Adrenal gland (tissue), 5 donors: ENCODE results near the gene XPNPEP2.

Source experiments
- POLR2A ChIP-seq, 2 donors: fragments of 450-650 bp; IDR thresholded peaks; one replicate each; pipeline ENCODE4 v1.6.1; 2017; ENCODE audit warnings: antibody characterized with exemption in 2 of 2, mild to moderate bottlenecking in 2 of 2, moderate library complexity in 1 of 2
- TF ChIP-seq, protein P1 (sequence below), 6 experiments: fragments of 450-650 bp in 4 of 6; fragments of 200-600 bp in 2 of 6; sonication (generic) in 1 of 6; IDR thresholded peaks; 1 replicate in 5 of 6; 2 replicates in 1 of 6; pipeline versions ENCODE4 v1.5.1 to v1.8.0; 2016 to 2021; ENCODE audit warnings: antibody characterized with exemption in 6 of 6, mild to moderate bottlenecking in 2 of 6, moderate library complexity in 1 of 6
- donor health status: DM: no; HTN: no; CAD: no.

DNA sequence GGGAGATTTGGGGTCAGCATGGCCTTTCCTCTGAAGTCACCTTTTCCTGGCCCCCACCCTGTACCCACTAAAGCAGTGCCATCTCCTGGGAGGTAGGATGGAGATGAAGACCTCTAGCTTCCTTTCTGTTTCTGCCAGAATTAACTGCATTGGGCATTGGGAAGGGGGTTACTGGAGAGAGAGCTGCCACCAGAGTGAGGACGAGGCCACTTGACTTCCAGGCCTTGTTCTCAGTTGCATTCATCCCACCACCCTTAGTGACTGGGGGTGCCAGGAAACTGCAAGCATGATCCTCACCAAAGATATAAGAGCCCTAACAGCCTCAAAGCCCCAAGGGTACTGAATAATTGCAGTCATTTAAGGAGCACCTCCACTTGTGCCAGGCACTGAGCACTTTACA is 56.8 kb downstream of the XPNPEP2 start:
- TF ChIP-seq, protein P1, sequence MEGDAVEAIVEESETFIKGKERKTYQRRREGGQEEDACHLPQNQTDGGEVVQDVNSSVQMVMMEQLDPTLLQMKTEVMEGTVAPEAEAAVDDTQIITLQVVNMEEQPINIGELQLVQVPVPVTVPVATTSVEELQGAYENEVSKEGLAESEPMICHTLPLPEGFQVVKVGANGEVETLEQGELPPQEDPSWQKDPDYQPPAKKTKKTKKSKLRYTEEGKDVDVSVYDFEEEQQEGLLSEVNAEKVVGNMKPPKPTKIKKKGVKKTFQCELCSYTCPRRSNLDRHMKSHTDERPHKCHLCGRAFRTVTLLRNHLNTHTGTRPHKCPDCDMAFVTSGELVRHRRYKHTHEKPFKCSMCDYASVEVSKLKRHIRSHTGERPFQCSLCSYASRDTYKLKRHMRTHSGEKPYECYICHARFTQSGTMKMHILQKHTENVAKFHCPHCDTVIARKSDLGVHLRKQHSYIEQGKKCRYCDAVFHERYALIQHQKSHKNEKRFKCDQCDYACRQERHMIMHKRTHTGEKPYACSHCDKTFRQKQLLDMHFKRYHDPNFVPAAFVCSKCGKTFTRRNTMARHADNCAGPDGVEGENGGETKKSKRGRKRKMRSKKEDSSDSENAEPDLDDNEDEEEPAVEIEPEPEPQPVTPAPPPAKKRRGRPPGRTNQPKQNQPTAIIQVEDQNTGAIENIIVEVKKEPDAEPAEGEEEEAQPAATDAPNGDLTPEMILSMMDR (IDR thresholded peaks at IDR 0.05): no peak
- TF ChIP-seq POLR2A (IDR thresholded peaks at IDR 0.05): no peak
